ENCODE data around the gene GNG7.
"Not testable (repeated sequence)": the region's sequence is repeated elsewhere in the genome, so short reads cannot be mapped to it uniquely, and the experiment has no call there.

Gene GNG7

DNA sequence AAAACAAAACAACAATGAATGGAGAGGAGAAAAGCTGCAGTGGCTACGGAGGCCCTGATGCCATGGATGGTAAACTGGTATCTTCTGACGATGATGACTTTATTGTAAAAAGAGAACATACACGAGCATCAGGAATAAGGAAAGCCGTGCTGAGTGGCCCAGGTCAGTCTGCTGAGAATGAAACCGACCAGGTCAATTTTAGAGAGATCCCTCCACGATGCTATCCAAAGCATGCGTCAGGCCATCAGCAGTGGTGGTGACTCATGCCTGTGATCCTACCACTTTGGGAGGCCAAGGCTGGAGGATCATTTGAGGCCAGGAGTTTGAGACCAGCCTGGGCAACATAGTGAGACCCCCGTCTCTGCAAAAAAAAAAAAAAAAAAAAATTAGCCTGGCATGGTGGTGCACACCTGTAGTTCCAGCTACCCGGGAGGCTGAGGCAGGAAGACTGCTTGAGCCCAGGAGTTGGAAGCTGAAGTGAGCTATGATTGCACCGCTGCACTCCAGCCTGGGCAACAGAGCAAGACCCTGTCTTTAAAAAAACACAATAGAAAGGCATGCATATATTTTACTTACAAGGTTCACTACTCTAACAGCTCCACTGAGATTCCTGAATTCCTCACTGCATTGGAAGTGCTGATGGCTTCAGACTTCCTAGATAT, 164.3 kb downstream of the GNG7 start:
- TF ChIP-seq EZH2phosphoT487 (IDR thresholded peaks at IDR 0.05; ENCODE audit: borderline replicate concordance) (no peak), CTCF (conservative IDR thresholded peaks at IDR 0.05; ENCODE audit: low read length) (no peak)
- no peak overlapping the region for H3K4me2 ChIP-seq (ENCODE audit: low read depth, low read length, poor library complexity, severe bottlenecking)
- H3K27me3 ChIP-seq (ENCODE audit: insufficient read depth, low read length, poor library complexity, severe bottlenecking): no peaks in the 10 kb centered on the region
- no peaks in the 10 kb centered on the region for H4K20me1 ChIP-seq (ENCODE audit: insufficient read depth, low read length, poor library complexity, severe bottlenecking)
- no peaks in the 10 kb centered on the region; the same call in 1 of the 2 replicates for H3F3A ChIP-seq (ENCODE audit: low read depth)
- no peaks in the 10 kb centered on the region for H3K9me2 ChIP-seq (replicated peaks; ENCODE audit: low read depth, low read length)
- H2AFZ ChIP-seq (ENCODE audit: low read length): no peak overlapping the region
- no peak overlapping the region for H3K9ac ChIP-seq (ENCODE audit: low read depth, low read length, poor library complexity, severe bottlenecking)
- no peaks in the 10 kb centered on the region for H3K79me2 ChIP-seq (ENCODE audit: insufficient read depth, low read length)
- no peaks in the 10 kb centered on the region for H3K36me3 ChIP-seq (ENCODE audit: insufficient read depth, low read length)
- H3K4me3 ChIP-seq (ENCODE audit: low read length, poor library complexity, severe bottlenecking): no peak overlapping the region
- no peaks in the 10 kb centered on the region for H3K9me3 ChIP-seq (ENCODE audit: insufficient read depth, low read depth, low read length)
- H3K4me1 ChIP-seq (ENCODE audit: insufficient read depth, low read length, poor library complexity, severe bottlenecking): peaks cover 9% of the 10 kb centered on the region

DNA sequence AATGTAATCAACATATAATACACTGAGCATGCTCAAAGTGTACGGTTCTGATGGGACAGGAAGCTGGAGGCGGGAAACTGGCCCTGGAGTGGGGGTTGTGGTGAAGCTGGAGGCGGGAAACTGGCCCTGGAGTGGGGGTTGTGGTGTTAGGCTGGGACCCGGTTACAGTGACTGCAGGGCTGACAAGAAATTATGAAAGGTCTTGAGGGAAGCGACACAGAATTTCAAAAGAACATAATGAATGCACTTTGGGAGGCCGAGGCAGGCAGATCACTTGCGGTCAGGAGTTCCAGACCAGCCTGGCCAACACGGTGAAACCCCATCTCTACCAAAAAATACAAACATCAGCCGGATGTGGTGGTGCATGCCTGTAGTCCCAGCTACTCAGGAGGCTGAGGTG, 164.9 kb downstream of the GNG7 start:
- not testable (repeated sequence) for H2AFZ ChIP-seq (ENCODE audit: low read length); H3K4me1 ChIP-seq (ENCODE audit: insufficient read depth, low read length, poor library complexity, severe bottlenecking); H3K4me2 ChIP-seq (ENCODE audit: low read depth, low read length, poor library complexity, severe bottlenecking); H3K27me3 ChIP-seq (ENCODE audit: insufficient read depth, low read length, poor library complexity, severe bottlenecking); H3K4me3 ChIP-seq (ENCODE audit: low read length, poor library complexity, severe bottlenecking); H3F3A ChIP-seq (ENCODE audit: low read depth); H3K36me3 ChIP-seq (ENCODE audit: insufficient read depth, low read length); H3K9me3 ChIP-seq (ENCODE audit: insufficient read depth, low read depth, low read length); H3K9me2 ChIP-seq (replicated peaks; ENCODE audit: low read depth, low read length); H3K9ac ChIP-seq (ENCODE audit: low read depth, low read length, poor library complexity, severe bottlenecking); H4K20me1 ChIP-seq (ENCODE audit: insufficient read depth, low read length, poor library complexity, severe bottlenecking); H3K79me2 ChIP-seq (ENCODE audit: insufficient read depth, low read length)

GRCh38 chr19:2536461-2536860, 166.0 kb downstream of the GNG7 start:
- Histone ChIP-seq H4K20me1 (ENCODE audit: insufficient read depth, low read length, poor library complexity, severe bottlenecking) (no peaks in the 10 kb centered on the region), H2AFZ (ENCODE audit: low read length) (no peak overlapping the region), H3K79me2 (ENCODE audit: insufficient read depth, low read length) (no peaks in the 10 kb centered on the region), H3K4me1 (ENCODE audit: insufficient read depth, low read length, poor library complexity, severe bottlenecking) (no peaks in the 10 kb centered on the region), H3K9me3 (ENCODE audit: insufficient read depth, low read depth, low read length) (no peaks in the 10 kb centered on the region; the same call in 1 of the 2 replicates), H3F3A (ENCODE audit: low read depth) (no peaks in the 10 kb centered on the region; the same call in 1 of the 2 replicates), H3K36me3 (ENCODE audit: insufficient read depth, low read length) (no peaks in the 10 kb centered on the region), H3K27me3 (ENCODE audit: insufficient read depth, low read length, poor library complexity, severe bottlenecking) (no peaks in the 10 kb centered on the region), H3K4me2 (ENCODE audit: low read depth, low read length, poor library complexity, severe bottlenecking) (no peak overlapping the region), H3K4me3 (ENCODE audit: low read length, poor library complexity, severe bottlenecking) (no peak overlapping the region), H3K9ac (ENCODE audit: low read depth, low read length, poor library complexity, severe bottlenecking) (no peak overlapping the region), H3K9me2 (replicated peaks; ENCODE audit: low read depth, low read length) (no peaks in the 10 kb centered on the region)
- TF ChIP-seq EZH2phosphoT487 (IDR thresholded peaks at IDR 0.05; ENCODE audit: borderline replicate concordance): no peak
- TF ChIP-seq CTCF (conservative IDR thresholded peaks at IDR 0.05; ENCODE audit: low read length): no peak

DNA sequence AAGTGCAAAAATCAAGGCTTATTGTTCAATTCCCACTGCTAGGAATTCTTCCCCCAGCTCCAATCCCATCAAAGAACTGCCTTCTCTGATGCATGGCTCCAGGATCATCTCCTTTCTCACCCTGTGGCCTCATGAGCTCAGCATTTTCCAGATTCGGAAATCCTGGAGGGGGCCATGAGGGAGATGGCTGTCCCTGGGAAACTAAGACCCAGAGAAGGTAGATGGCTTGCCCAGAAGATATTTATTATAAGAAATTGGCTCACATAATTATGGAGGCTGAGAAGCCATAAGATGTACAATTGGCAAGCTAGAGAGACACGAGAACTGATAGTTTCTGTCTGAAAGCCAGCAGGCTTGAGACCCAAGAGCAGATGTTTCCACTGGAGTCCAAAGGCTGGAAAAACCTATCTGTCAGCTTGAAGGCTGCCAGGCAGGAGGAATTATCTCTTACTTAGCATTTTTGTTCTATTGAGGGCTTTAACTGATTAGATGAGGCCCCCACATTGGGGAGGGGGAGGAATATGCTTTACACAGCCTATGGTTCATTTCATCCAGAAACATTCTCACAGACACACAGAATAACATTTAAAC, 168.0 kb downstream of the GNG7 start:
- no peaks in the 10 kb centered on the region for H4K20me1 ChIP-seq (ENCODE audit: insufficient read depth, low read length, poor library complexity, severe bottlenecking)
- H3K4me2 ChIP-seq (ENCODE audit: low read depth, low read length, poor library complexity, severe bottlenecking): no peak overlapping the region
- H2AFZ ChIP-seq (ENCODE audit: low read length): no peak overlapping the region
- H3K9me3 ChIP-seq (ENCODE audit: insufficient read depth, low read depth, low read length): no peaks in the 10 kb centered on the region; the same call in 1 of the 2 replicates
- H3K36me3 ChIP-seq (ENCODE audit: insufficient read depth, low read length): no peaks in the 10 kb centered on the region
- no peaks in the 10 kb centered on the region for H3K79me2 ChIP-seq (ENCODE audit: insufficient read depth, low read length)
- H3K9me2 ChIP-seq (replicated peaks; ENCODE audit: low read depth, low read length): no peaks in the 10 kb centered on the region
- H3K9ac ChIP-seq (ENCODE audit: low read depth, low read length, poor library complexity, severe bottlenecking): no peak overlapping the region
- H3K4me3 ChIP-seq (ENCODE audit: low read length, poor library complexity, severe bottlenecking): no peak overlapping the region
- no peaks in the 10 kb centered on the region for H3K4me1 ChIP-seq (ENCODE audit: insufficient read depth, low read length, poor library complexity, severe bottlenecking)
- TF ChIP-seq EZH2phosphoT487 (IDR thresholded peaks at IDR 0.05; ENCODE audit: borderline replicate concordance) (no peak), CTCF (conservative IDR thresholded peaks at IDR 0.05; ENCODE audit: low read length) (no peak)
- H3F3A ChIP-seq (ENCODE audit: low read depth): no peaks in the 10 kb centered on the region; the same call in 1 of the 2 replicates
- no peaks in the 10 kb centered on the region for H3K27me3 ChIP-seq (ENCODE audit: insufficient read depth, low read length, poor library complexity, severe bottlenecking)
